Measurements from ENCODE around the gene CDK17. TPM values are rescaled to one million over a fixed set of nuclear protein-coding genes. Genes with fewer than 3 reads are reported as not detected.

Gene CDK17
- polyA plus RNA-seq, 1 donor: 35.2 TPM

DNA sequence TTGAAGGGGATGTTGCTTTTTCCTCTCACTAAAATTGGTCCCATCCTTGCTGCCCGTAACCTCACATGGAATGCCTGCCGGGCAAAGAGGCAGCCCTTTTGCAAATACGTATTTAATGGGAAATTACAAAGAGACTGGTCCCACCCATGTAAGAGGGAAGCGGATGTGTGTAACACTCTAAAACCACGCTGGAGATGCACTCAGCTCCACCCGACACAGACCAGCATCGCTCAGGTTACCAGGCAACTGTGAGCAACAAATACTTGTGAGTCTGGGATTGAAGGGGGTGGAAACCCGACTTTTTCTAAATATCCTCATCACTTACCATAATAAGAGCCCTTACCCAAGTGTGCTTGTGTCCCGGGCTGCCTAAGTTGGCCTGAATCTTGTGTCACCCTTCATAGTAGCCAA lies 158.4 kb downstream of the CDK17 start:
- no peak overlapping the region for H3K4me3 ChIP-seq (ENCODE audit: low read length)
- no peaks in the 10 kb centered on the region for H3K9me3 ChIP-seq (ENCODE audit: control insufficient read depth, low read depth, low read length)
- peaks cover 2% of the 10 kb centered on the region for H3K36me3 ChIP-seq (ENCODE audit: control insufficient read depth, insufficient read depth, low read length)
- H3K4me1 ChIP-seq (ENCODE audit: control insufficient read depth, insufficient read depth, low read length): peaks cover 4% of the 10 kb centered on the region
- no CpG with 5 or more reads among the region's 9 CpGs for WGBS (ENCODE audit: insufficient coverage, low lambda C conversion rate)
- no peaks in the 10 kb centered on the region for H3K27me3 ChIP-seq (ENCODE audit: control insufficient read depth, insufficient read depth, low read length)
- H3K27ac ChIP-seq (ENCODE audit: low read length): no peak overlapping the region
- peak in 1 of 2 donors; percentile 56 for DNase-seq

DNA sequence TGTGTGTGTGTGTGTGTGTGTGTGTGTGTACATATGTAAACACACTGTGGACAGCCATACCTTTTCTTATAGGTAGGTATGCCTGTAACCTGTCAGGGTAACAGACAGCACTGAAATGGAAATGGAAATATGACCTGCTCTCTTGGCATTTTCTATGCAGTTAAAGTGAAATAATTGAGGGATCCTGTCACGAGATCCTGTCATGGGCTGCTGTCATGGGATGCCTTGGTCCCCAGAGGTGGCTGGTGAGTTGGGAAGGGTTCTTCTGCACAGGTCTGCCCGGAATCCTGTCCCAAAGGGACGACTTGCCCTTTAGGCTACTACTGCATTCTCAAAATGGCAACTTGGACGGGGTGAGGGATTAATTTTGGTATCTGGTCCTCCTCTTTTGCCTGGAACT lies 158.8 kb downstream of the CDK17 start:
- no CpG with 5 or more reads among the region's 4 CpGs for WGBS (ENCODE audit: insufficient coverage, low lambda C conversion rate)
- H3K4me3 ChIP-seq (ENCODE audit: low read length): no peak overlapping the region
- no peaks in the 10 kb centered on the region for H3K36me3 ChIP-seq (ENCODE audit: control insufficient read depth, insufficient read depth, low read length)
- peaks cover 4% of the 10 kb centered on the region for H3K4me1 ChIP-seq (ENCODE audit: control insufficient read depth, insufficient read depth, low read length)
- H3K27ac ChIP-seq (ENCODE audit: low read length): no peak overlapping the region
- no peaks in the 10 kb centered on the region for H3K27me3 ChIP-seq (ENCODE audit: control insufficient read depth, insufficient read depth, low read length)
- no peak for DNase-seq
- H3K9me3 ChIP-seq (ENCODE audit: control insufficient read depth, low read depth, low read length): no peaks in the 10 kb centered on the region

DNA sequence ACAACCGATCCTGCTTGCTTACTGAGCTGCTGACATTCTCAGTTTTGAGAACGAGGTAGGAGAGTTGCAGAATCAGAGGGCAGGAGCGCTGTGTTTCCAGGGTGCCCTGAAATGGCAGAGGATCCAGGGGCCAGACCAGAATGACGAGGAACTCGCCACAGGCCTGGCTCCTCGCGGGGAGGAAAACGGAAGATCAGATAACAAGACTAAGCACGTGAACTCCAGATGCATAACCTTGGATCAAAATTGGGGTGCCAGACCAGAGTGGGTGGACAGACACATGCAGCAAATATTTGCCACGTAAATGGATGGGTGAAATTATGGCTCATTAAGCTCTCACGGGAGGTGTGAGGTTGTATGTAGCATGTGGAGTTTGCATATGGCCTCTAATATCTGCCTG lies 159.6 kb downstream of the CDK17 start:
- H3K27me3 ChIP-seq (ENCODE audit: control insufficient read depth, insufficient read depth, low read length): no peaks in the 10 kb centered on the region
- no peak overlapping the region for H3K27ac ChIP-seq (ENCODE audit: low read length)
- WGBS (ENCODE audit: insufficient coverage, low lambda C conversion rate): no CpG with 5 or more reads among the region's 11 CpGs
- H3K4me3 ChIP-seq (ENCODE audit: low read length): no peak overlapping the region
- H3K4me1 ChIP-seq (ENCODE audit: control insufficient read depth, insufficient read depth, low read length): peaks cover 4% of the 10 kb centered on the region
- no peaks in the 10 kb centered on the region for H3K36me3 ChIP-seq (ENCODE audit: control insufficient read depth, insufficient read depth, low read length)
- no peaks in the 10 kb centered on the region for H3K9me3 ChIP-seq (ENCODE audit: control insufficient read depth, low read depth, low read length)
- no peak for DNase-seq

- Histone ChIP-seq H3K27ac (ENCODE audit: low read length) (no peak overlapping the region), H3K4me1 (ENCODE audit: control insufficient read depth, insufficient read depth, low read length) (peaks cover 4% of the 10 kb centered on the region)
- no CpG with 5 or more reads among the region's 18 CpGs for WGBS (ENCODE audit: insufficient coverage, low lambda C conversion rate)
Measured at GRCh38 chr12:96239711-96240635, 160.3 kb downstream of the CDK17 start.

DNA sequence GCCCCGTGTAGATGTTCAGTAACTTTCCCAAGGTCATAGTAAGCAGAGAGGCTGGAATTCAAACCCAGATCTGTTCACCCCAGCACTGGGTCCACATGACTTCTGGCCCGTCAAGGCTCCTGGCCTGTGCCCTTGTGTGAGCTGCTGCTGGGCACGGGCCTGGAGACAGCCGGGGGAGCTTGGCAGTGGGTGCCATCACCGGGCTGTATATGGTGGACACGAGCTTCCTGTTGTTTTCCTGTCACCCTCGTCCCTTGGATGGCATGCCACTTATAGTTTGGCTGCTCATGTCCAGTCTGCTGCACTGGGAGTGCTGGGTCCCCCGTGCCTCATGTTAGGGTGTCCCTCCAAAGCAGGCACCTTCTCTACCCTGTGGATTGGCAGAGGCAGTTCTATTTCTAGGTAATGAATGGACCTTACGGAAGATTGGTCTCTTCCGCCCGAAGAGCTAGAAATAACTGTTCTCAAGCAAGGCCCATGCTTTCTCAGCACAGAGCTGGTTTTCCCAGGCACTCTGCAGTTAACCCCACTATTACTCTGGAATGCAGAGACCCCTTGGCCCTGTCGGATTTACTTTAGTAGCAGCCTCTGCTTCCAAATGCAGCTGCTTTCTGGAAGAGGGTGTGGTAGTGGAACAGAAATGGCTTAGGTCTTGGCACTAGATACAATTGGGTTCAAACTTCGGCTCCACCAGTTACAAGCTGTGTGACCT lies 161.7 kb downstream of the CDK17 start:
- WGBS (ENCODE audit: insufficient coverage, low lambda C conversion rate): 100% methylated on average over 1 of the region's 13 CpGs
- Histone ChIP-seq H3K4me3 (ENCODE audit: low read length) (no peak overlapping the region), H3K4me1 (ENCODE audit: control insufficient read depth, insufficient read depth, low read length) (peaks cover 4% of the 10 kb centered on the region), H3K27ac (ENCODE audit: low read length) (no peak overlapping the region), H3K36me3 (ENCODE audit: control insufficient read depth, insufficient read depth, low read length) (no peaks in the 10 kb centered on the region), H3K27me3 (ENCODE audit: control insufficient read depth, insufficient read depth, low read length) (no peaks in the 10 kb centered on the region), H3K9me3 (ENCODE audit: control insufficient read depth, low read depth, low read length) (no peaks in the 10 kb centered on the region)
- DNase-seq: no peak

More at GRCh38 chr12:96239711-96240635, 160.3 kb downstream of the CDK17 start:
- H3K36me3 ChIP-seq (ENCODE audit: control insufficient read depth, insufficient read depth, low read length): no peaks in the 10 kb centered on the region
- H3K4me3 ChIP-seq (ENCODE audit: low read length): no peak overlapping the region
- H3K27me3 ChIP-seq (ENCODE audit: control insufficient read depth, insufficient read depth, low read length): no peaks in the 10 kb centered on the region
- no peaks in the 10 kb centered on the region for H3K9me3 ChIP-seq (ENCODE audit: control insufficient read depth, low read depth, low read length)
- DNase-seq: peak in 1 of 2 donors; percentile 23

DNA sequence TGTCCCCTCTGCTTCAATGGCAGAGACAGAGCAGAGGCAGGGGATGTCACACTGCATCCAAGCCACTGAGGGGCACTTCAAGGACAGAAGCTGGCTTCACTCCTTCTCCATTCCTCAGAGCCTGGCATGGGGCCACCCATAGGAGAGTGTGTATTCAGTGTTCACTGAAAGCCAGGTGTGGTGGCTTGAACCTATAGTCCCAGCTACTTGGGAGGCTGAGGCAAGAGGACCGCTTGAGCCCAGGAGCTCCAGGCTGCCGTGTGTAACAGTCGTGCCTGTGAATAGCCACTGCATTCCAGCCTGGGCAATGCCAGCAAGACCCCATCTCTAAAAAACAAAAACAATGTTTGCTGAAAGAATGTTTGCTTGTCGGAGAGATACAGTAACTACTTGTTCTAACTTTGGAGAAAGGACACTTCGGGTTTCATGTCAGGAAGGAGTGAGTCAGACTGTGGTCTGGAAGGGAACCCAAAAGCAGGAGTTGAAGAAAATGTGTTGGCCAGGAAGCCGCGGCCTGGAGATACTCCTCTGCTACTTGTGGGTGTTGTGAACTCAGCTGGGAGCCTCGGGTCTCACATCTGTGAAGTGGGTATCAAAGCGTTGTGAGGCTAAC lies 162.7 kb downstream of the CDK17 start:
- 70% methylated on average over 2 of the region's 9 CpGs for WGBS (ENCODE audit: insufficient coverage, low lambda C conversion rate)
- Histone ChIP-seq H3K27me3 (ENCODE audit: control insufficient read depth, insufficient read depth, low read length) (no peaks in the 10 kb centered on the region), H3K4me3 (ENCODE audit: low read length) (no peak overlapping the region), H3K27ac (ENCODE audit: low read length) (no peak overlapping the region), H3K9me3 (ENCODE audit: control insufficient read depth, low read depth, low read length) (no peaks in the 10 kb centered on the region), H3K36me3 (ENCODE audit: control insufficient read depth, insufficient read depth, low read length) (no peaks in the 10 kb centered on the region), H3K4me1 (ENCODE audit: control insufficient read depth, insufficient read depth, low read length) (peaks cover 4% of the 10 kb centered on the region)
- no peak for DNase-seq

DNA sequence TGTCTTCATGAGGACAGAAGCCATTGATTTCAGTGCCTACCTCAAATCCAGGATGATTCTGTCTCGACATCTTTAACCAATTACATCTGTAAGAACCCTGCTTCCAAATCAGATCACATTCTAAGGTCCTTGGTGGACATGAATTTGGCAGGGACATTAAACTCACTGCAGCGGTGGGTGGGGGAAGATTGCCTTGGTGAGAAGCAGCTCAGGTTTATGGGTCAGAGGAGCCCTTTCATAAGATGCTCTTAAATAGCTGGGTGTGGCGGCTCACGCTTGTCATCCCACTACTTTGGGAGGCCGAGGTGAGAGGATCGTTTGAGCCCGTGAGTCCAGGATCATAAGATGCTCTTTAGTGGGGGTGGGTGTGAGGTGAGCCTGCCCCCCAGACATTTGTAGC lies 163.2 kb downstream of the CDK17 start:
- Histone ChIP-seq H3K36me3 (ENCODE audit: control insufficient read depth, insufficient read depth, low read length) (no peaks in the 10 kb centered on the region), H3K4me3 (ENCODE audit: low read length) (no peak overlapping the region), H3K4me1 (ENCODE audit: control insufficient read depth, insufficient read depth, low read length) (peaks cover 4% of the 10 kb centered on the region), H3K9me3 (ENCODE audit: control insufficient read depth, low read depth, low read length) (no peaks in the 10 kb centered on the region), H3K27ac (ENCODE audit: low read length) (no peak overlapping the region), H3K27me3 (ENCODE audit: control insufficient read depth, insufficient read depth, low read length) (no peaks in the 10 kb centered on the region)
- no peak for DNase-seq
- WGBS (ENCODE audit: insufficient coverage, low lambda C conversion rate): no CpG with 5 or more reads among the region's 7 CpGs

DNA sequence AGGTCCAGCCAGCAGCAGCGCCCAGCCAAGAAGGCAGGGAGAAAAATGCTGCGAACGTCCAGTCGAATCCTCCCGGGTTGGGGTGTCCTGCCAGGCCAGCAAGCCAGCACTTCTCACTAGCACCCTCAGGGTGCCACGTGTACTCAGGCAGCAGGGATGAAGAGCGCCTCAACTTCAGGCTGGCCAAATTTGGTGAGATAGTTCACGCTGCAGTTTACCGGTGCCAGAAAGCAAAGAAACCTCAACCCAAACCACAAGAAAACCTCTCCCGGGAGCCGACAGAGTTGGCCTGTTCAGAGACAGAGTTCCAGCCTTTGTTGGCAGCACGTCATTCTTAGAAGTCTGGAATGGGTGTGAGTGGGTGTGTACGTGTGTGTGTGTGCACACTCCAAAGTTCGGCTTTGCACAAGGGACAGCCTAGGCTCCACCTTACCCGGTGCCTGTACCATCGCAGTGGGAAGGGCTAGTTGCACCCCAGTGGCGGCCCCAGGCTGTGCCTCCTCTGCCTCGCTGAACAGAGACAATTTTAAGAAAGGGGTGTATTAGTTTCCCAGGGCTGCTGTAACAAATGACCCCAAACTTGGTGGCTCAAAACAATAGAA lies 163.9 kb downstream of the CDK17 start:
- no peak overlapping the region for H3K27ac ChIP-seq (ENCODE audit: low read length)
- no CpG with 5 or more reads among the region's 18 CpGs for WGBS (ENCODE audit: insufficient coverage, low lambda C conversion rate)
- H3K9me3 ChIP-seq (ENCODE audit: control insufficient read depth, low read depth, low read length): no peaks in the 10 kb centered on the region
- H3K36me3 ChIP-seq (ENCODE audit: control insufficient read depth, insufficient read depth, low read length): no peaks in the 10 kb centered on the region
- peaks cover under 1% of the 10 kb centered on the region for H3K4me1 ChIP-seq (ENCODE audit: control insufficient read depth, insufficient read depth, low read length)
- no peaks in the 10 kb centered on the region for H3K27me3 ChIP-seq (ENCODE audit: control insufficient read depth, insufficient read depth, low read length)
- DNase-seq: no peak
- no peak overlapping the region for H3K4me3 ChIP-seq (ENCODE audit: low read length)

- no peak overlapping the region for H3K4me3 ChIP-seq (ENCODE audit: low read length)
- H3K9me3 ChIP-seq (ENCODE audit: control insufficient read depth, low read depth, low read length): no peaks in the 10 kb centered on the region
- no peak overlapping the region for H3K27ac ChIP-seq (ENCODE audit: low read length)
- no peaks in the 10 kb centered on the region for H3K36me3 ChIP-seq (ENCODE audit: control insufficient read depth, insufficient read depth, low read length)
- no peak for DNase-seq
- H3K4me1 ChIP-seq (ENCODE audit: control insufficient read depth, insufficient read depth, low read length): no peaks in the 10 kb centered on the region
- no CpG with 5 or more reads among the region's 5 CpGs for WGBS (ENCODE audit: insufficient coverage, low lambda C conversion rate)
- H3K27me3 ChIP-seq (ENCODE audit: control insufficient read depth, insufficient read depth, low read length): no peaks in the 10 kb centered on the region
Measured at GRCh38 chr12:96235484-96235826, 164.8 kb downstream of the CDK17 start.
